ENCODE measurements around the gene ZBTB33. TPM values are rescaled to one million over a fixed set of nuclear protein-coding genes. Genes with fewer than 3 reads are reported as not detected.

The ZBTB33 gene
- total and polyA plus RNA-seq, 2 of the 13 experiments (the other 11 are each of a cell fraction or from before 2014, with no cell fraction given): 6.5 to 20.2 TPM

- Histone ChIP-seq H3K36me3 (replicated peaks in 1 of 2; ENCODE audit: control insufficient read depth in 1 of 2, insufficient read depth in 2 of 2, low read length in 2 of 2) (no peaks in the 10 kb centered on the region), H4K20me1 (ENCODE audit: insufficient read depth, low read length) (no peaks in the 10 kb centered on the region), H3K27me3 (ENCODE audit: control insufficient read depth in 1 of 2, insufficient read depth in 2 of 2, low read length in 2 of 2) (no peaks in the 10 kb centered on the region; a peak in 1 of 5 replicates), H3K9me3 (ENCODE audit: low read length) (no peaks in the 10 kb centered on the region), H3K4me1 (ENCODE audit: insufficient read depth, low read length) (peaks cover 18% of the 10 kb centered on the region), H3K4me2 (ENCODE audit: low read depth, low read length) (no peak overlapping the region), H2AFZ (ENCODE audit: low read length) (no peak overlapping the region), H3K4me3 (replicated peaks in 1 of 3; ENCODE audit: insufficient read depth in 1 of 3, low read depth in 2 of 3, low read length in 3 of 3) (no peak overlapping the region), H3K9ac (ENCODE audit: insufficient read depth, low read depth, low read length) (no peak overlapping the region), H3K79me2 (ENCODE audit: insufficient read depth, low read length) (no peaks in the 10 kb centered on the region), H3K27ac (ENCODE audit: extremely low read length, insufficient read depth, low read length) (no peak overlapping the region)
- FAIRE-seq (no peak), ATAC-seq (no peak), DNase-seq (ENCODE audit: low spot score) (no peak)
- intact Hi-C loops (cut with micrococcal nuclease; ENCODE audit: unreplicated experiment): no loop called here
- in situ Hi-C loops (cut with HindIII; ENCODE audit: extremely low pct_ligation_motif_present, low pct_unique_long_range_greater_than_20kb): no loop called here
- WGBS (ENCODE audit: low lambda C conversion rate): 2% methylated on average over 4 of the region's 4 CpGs
- no peak for TF ChIP-seq THAP8 (CRISPR knock-in tag; IDR thresholded peaks at IDR 0.05; ENCODE audit: borderline replicate concordance)
- TF ChIP-seq GFI1 (CRISPR knock-in tag; IDR thresholded peaks at IDR 0.05; ENCODE audit: borderline replicate concordance): no peak
- no peak for TF ChIP-seq NFRKB (IDR thresholded peaks at IDR 0.05)
- TF ChIP-seq EED (CRISPR knock-in tag; IDR thresholded peaks at IDR 0.05): no peak
- TF ChIP-seq DBP (CRISPR knock-in tag; IDR thresholded peaks at IDR 0.05; ENCODE audit: not compliant biosample characterization): no peak
- TF ChIP-seq DMAP1 (CRISPR knock-in tag; IDR thresholded peaks at IDR 0.05): no peak
- TF ChIP-seq CCDC6 (CRISPR knock-in tag; IDR thresholded peaks at IDR 0.05): no peak
- no peak for TF ChIP-seq ZNF552 (CRISPR knock-in tag; IDR thresholded peaks at IDR 0.05; ENCODE audit: borderline replicate concordance)
- TF ChIP-seq NFAT5 (CRISPR knock-in tag; IDR thresholded peaks at IDR 0.05): no peak
- no peak for TF ChIP-seq FOXP4 (CRISPR knock-in tag; IDR thresholded peaks at IDR 0.05)
- TF ChIP-seq ZFP91 (CRISPR knock-in tag; IDR thresholded peaks at IDR 0.05; ENCODE audit: borderline replicate concordance): no peak
- CTCF ChIA-PET (ENCODE audit: low intra/inter-chr PET ratio, low total read pairs): no interaction called here
- POLR2A ChIA-PET: no interaction called here
- BruUV-seq (replicated peaks): no TSS peak
Measured at GRCh38 chrX:120301960-120302359, 51.3 kb downstream of the ZBTB33 start.

Measured in HepG2 (cell line).